ENCODE data around the gene RRP8.

RRP8 gene

DNA sequence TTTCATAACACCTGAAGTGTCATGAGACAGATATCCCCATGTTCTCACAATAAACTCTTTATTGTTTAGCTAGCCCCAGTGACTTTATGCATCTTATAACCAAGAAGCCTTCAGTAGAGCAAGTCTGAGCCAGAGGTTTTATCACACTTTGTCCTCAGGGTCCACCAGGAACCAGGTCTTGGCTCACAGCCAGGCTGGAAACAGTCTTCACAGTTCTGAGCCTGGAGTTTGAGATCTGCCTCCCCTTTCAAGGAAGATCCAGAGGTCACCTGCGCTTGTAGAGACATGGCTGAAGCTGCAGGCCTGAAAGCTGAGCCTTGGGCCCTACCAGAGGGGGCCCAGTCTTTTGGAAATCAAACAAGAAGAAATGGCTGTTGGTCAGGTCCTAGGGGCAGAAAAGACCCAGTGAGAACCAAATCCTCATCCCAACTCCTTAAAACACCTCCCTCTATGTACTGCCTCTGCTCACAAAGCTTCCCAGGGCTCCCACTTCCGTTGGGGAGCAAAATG, 3.5 kb downstream of the RRP8 start:
- no peak for DNase-seq (ENCODE audit: low spot score)

GRCh38 chr11:6599449-6599848, 4.0 kb downstream of the RRP8 start:
- no peak for DNase-seq (ENCODE audit: low spot score)

- no peak for DNase-seq (ENCODE audit: low spot score)
Observed at GRCh38 chr11:6598555-6598954, 4.9 kb downstream of the RRP8 start.

GRCh38 chr11:6596239-6596877, 7.1 kb downstream of the RRP8 start:
- no peak for DNase-seq (ENCODE audit: low spot score)

- no peak for DNase-seq (ENCODE audit: low spot score)
Observed at GRCh38 chr11:6594142-6594768, 9.2 kb downstream of the RRP8 start.

DNA sequence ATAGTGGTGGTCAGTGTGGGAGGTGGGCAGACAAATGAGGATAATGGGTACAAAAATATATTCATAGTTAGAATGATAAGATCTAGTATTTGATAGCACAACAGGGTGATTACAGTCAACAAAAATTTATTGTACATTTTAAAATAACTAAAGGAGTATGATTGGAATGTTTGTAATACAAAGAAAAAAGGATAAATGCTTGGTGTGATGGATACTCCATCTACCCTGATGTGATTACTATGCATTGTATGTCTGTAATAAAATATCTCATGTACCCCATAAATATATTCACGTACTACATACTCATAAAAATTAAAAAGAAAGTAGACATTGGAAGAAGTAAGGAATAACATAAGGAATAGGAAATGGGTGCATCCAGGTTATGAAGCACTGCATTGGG, 15.4 kb downstream of the RRP8 start:
- no peak for DNase-seq (ENCODE audit: low spot score)

DNA sequence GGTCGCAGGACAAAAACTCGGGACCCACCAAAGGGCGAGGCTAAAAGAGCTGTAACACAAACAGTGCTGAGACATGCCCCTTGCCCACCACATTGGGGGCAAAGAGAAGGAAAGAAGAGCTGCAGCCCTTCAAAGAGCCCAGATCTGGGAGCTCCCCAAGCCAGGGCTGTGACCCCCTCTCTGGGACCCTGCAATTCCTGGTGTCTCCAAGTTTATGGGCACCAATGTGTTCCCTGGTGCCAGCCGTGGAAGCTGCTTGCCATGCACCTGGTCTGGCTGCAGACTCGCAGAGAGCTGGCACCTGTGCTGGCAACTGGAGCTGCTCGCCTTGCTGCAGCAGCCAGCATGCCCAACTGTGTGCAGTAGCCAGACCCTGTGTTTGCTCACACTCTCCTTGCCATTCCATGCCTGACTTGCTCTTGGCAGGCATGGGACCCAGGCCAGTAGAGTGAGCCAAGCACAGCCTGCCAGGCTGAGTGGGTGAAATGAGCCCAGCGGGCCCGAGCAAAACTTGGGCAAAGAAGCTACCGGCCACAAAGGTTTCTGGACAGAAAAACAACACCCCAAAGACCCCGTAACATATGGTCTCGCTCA, 16.0 kb downstream of the RRP8 start:
- no peak for DNase-seq (ENCODE audit: low spot score)

- no peak for DNase-seq (ENCODE audit: low spot score)
Observed at GRCh38 chr11:6586434-6587359, 16.7 kb downstream of the RRP8 start.

- no peak for DNase-seq (ENCODE audit: low spot score)
Observed at GRCh38 chr11:6584528-6584927, 18.9 kb downstream of the RRP8 start.

DNA sequence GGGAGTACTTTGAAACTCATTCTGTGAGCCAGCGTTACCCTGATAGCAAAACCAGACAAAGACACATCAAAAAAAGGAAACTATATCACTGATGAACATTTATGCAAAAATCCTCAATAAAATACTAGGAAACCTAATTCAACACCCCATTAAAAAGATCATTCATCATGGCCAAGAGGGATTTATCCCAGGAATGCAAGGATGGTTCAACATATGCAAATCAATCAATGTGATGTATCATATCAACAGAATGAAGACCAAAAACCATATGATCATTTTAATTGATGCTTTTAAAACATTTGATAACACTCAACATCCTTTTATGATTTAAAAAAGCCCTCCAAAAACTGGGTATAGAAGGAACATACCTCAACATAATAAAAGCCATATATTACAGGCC, 19.8 kb downstream of the RRP8 start:
- no peak for DNase-seq (ENCODE audit: low spot score)

DNA sequence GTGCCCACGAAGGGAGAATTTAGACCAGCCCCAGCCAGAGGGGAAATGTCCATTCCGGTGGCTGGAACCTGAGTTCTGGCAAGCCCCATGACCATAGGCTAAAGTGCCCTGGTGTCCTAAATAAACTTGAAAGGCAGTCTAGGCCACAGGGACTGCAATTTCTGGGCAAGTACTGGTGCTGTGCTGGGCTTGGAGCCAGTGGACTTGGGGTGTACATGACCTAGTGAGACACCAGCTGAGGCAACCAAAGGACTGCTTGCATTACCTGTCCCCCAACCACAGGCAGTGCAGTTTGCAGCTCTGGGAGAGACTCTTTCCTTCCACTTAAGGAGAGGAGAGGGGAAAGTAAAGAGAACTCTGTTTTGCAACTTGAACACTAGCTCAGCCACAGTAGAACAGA, 23.7 kb downstream of the RRP8 start:
- DNase-seq (ENCODE audit: low spot score) = no peak

GRCh38 chr11:6578134-6578533, 25.3 kb downstream of the RRP8 start:
- no peak for DNase-seq (ENCODE audit: low spot score)

DNA sequence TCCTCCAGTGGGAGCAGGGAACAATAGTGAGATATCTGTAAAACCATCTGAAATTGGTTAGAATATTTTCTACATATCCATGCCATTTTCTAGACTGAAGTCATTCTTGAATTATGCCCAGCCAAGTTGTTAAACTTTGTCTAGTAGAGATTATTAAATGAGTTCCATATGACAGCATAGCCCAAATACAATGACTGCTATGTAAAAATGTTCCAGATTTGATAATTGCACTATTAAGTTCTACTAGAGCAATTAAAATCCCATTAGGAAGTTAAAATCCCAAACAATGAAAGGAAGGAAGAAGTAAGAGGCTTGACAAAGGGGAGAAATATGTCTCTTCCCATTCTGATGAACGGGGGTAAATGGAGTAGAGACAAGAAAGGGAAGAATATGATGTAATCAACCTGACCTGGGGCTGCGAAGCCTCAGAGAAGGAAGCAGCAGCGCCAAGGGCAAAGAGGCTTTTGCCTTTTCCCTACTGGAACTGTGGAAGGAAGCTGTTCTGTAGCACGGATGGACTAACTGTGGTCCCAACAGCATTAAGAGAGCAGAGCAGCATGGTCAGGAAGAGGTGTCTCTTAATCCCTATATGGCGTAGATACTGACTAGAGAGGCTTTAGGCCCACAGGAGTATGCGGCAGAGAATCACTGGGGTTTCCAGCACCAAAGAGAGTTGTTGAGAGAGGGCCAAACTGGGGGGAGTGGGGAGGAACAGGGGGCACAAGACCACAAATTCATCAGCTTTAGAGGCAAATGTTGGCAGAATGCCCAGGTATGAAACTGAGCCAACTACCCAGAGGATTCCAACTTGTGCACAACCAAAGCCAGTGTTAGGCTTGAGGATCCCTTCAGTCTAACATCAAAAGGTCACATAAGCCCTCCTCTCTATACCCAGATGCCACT, 26.7 kb downstream of the RRP8 start:
- DNase-seq (ENCODE audit: low spot score) = peak; percentile 45

GRCh38 chr11:6574816-6575715, 28.4 kb downstream of the RRP8 start:
- no peak for DNase-seq (ENCODE audit: low spot score)

- DNase-seq (ENCODE audit: low spot score) = peak; percentile 84
Observed at GRCh38 chr11:6572215-6572614, 31.2 kb downstream of the RRP8 start.

DNA sequence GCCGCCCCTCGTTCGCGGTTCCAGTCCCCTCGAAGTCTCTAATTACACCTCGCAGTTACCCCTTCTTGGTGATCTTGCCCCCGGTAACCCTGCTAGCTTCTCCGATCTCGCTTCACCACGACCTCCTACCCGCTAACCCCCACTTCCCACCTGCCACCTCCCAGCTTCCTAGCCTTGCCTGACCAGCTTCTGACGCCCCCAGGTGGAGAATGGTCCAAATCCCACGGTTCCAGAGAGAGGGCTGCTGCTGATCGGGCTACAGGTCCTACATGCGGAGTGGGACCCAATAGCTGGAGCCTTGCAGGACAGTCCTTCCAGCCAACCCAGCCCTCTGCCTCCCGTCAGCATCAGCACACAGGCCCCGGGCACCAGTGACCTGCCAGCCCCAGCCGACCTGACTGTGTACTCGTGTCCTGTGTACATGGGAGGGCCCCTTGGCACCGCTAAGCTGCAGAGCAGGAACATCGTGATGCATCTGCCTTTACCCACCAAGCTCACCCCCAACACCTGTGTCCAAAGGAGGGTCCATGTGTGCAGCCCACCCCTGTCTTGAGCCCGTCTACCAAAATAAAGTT, 31.9 kb downstream of the RRP8 start:
- no peak for DNase-seq (ENCODE audit: low spot score)

DNA sequence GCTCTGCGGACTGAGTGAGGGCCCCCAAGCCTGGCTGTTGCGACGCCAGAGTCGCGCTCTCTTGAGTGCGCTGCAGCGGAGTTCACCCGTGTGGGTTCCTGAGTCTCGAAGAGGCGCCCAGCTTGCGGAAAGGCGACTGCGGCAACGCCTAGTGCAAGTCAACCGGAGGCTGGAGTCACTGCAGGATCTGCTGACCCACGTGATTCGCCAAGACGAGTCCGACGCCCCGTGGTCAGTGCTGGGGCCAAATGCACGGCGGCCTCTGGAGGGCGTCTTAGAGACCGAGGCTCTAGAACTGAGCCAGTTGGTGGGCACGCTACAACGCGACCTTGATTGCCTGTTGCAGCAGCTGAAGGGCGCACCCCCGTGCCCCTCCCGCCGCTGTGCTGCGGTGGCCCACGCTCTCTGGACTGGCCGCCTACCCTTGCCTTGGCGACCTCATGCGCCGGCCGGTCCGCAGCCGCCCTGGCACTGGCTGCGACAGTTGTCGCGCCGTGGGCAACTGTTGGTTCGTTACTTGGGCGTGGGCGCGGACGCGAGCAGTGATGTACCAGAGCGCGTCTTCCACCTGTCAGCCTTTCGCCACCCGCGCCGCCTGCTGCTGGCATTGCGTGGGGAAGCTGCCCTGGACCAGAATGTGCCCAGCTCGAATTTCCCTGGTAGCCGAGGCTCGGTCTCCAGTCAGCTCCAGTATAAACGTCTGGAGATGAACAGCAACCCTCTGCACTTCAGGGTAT, 32.6 kb downstream of the RRP8 start:
- DNase-seq (ENCODE audit: low spot score) = no peak

DNA sequence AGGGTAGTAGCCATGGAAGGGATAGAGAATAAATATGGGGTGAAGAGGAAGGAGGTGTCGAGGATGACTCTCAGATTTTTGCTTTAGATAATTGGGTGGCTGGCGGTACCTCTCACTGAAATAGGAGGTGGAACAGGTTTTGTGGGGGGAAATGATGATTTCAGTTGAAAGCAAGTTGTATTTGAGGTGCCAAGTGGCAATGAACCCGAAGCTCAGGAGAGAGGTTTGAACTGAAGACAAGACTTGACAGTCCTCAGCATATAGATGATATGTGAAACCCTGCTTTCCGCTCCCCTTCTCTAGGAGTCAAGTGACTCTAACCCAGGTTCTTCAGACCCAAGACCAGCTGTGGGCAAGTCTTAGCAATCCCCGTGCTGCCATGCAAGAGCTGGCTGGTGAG, 33.7 kb downstream of the RRP8 start:
- no peak for DNase-seq (ENCODE audit: low spot score)

GRCh38 chr11:6568191-6568918, 35.1 kb downstream of the RRP8 start:
- DNase-seq (ENCODE audit: low spot score) = peak; percentile 76
